Measurements from ENCODE around the gene ZBTB20.

The ZBTB20 gene

DNA sequence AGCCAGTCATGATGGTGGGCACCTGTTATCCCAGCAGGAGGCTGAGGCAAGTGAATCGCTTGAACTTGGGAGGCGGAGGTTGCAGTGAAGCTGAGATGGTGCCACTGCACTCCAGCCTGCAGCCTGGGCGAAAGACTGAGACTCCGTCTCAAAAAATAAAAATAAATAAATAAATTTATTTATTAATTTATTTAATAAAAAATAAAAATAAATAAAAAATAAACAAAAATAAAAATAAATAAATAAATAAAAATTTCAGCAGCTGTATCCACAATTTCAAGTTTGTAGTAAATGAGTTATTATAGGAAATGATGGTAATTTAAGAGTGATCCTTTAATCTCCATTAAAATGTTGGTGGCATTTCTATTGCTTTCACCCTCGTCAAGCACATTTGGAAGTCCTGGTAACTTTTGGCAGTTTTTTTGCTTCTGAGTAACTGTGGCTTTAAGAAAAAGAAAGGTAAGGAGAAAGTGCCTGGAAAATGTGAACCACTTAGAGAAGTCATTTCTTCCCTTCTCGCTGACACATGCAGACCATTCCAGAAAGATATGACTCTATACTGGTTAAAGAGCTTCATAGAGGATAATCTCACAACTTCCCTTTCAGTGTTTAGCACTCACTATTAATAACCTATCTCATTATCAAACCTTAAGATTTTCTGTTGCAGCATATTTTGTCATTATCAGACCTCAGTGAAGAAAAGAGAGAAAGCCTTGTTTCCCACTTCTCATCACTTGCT is 556.6 kb downstream of the ZBTB20 start:
- H3K4me3 ChIP-seq (ENCODE audit: low read length) = no peak overlapping the region
- H3F3A ChIP-seq (ENCODE audit: insufficient read depth, low read length) = no peaks in the 10 kb centered on the region
- TF ChIP-seq EZH2 (optimal IDR thresholded peaks at IDR 0.05; ENCODE audit: low read depth, low read length) (no peak), EZH2phosphoT487 (IDR thresholded peaks at IDR 0.05; ENCODE audit: low read length) (no peak)
- TF ChIP-seq, protein P1, sequence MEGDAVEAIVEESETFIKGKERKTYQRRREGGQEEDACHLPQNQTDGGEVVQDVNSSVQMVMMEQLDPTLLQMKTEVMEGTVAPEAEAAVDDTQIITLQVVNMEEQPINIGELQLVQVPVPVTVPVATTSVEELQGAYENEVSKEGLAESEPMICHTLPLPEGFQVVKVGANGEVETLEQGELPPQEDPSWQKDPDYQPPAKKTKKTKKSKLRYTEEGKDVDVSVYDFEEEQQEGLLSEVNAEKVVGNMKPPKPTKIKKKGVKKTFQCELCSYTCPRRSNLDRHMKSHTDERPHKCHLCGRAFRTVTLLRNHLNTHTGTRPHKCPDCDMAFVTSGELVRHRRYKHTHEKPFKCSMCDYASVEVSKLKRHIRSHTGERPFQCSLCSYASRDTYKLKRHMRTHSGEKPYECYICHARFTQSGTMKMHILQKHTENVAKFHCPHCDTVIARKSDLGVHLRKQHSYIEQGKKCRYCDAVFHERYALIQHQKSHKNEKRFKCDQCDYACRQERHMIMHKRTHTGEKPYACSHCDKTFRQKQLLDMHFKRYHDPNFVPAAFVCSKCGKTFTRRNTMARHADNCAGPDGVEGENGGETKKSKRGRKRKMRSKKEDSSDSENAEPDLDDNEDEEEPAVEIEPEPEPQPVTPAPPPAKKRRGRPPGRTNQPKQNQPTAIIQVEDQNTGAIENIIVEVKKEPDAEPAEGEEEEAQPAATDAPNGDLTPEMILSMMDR (IDR thresholded peaks at IDR 0.05; ENCODE audit: low read length) = no peak
- H3K9me3 ChIP-seq (replicated peaks; ENCODE audit: insufficient read depth, low read length) = no peaks in the 10 kb centered on the region
- H4K20me1 ChIP-seq (ENCODE audit: insufficient read depth, low read length) = no peaks in the 10 kb centered on the region
- no peak overlapping the region for H2AFZ ChIP-seq (ENCODE audit: low read length)
- H3K27me3 ChIP-seq (replicated peaks; ENCODE audit: insufficient read depth, low read length) = peaks cover 5% of the 10 kb centered on the region
- H3K36me3 ChIP-seq (replicated peaks; ENCODE audit: insufficient read depth, low read length) = no peaks in the 10 kb centered on the region
- H3K79me2 ChIP-seq (ENCODE audit: low read length) = no peaks in the 10 kb centered on the region
- no peaks in the 10 kb centered on the region for H3K9me2 ChIP-seq (replicated peaks; ENCODE audit: insufficient read depth, low read length)
- H3K9ac ChIP-seq (ENCODE audit: low read length) = no peak overlapping the region
- H3K27ac ChIP-seq (ENCODE audit: low read length) = no peak overlapping the region
- DNase-seq = no peak
- H3K4me1 ChIP-seq (ENCODE audit: low read length) = no peaks in the 10 kb centered on the region
- H3K4me2 ChIP-seq (ENCODE audit: low read depth, low read length) = no peak overlapping the region

DNA sequence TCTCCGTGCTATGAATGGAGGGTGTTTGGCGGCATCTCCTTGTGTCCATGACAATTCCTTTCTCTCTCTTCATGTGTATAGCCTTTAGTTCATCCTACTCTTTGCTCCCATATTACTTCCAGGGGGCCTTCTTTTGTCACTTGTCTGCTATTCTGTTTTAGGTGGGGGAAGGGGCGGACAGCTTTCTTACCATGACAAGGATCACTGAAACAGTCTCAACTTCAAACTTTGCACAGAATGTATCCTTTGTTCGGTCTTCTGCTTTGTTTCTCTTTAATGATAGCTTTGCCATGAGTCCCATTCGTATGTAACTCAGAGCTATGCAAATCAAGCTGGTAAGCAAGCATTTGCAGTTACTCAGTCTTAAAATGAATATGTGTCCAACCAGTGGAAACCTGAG is 559.1 kb downstream of the ZBTB20 start:
- Histone ChIP-seq H3K79me2 (ENCODE audit: low read length) (no peaks in the 10 kb centered on the region), H3K9ac (ENCODE audit: low read length) (no peak overlapping the region), H2AFZ (ENCODE audit: low read length) (no peak overlapping the region), H3F3A (ENCODE audit: insufficient read depth, low read length) (0 out of 2 replicates have a peak, but pooled peaks cover under 1% of the 10 kb centered on the region), H3K27me3 (replicated peaks; ENCODE audit: insufficient read depth, low read length) (peaks cover 27% of the 10 kb centered on the region), H3K4me3 (ENCODE audit: low read length) (no peak overlapping the region), H3K36me3 (replicated peaks; ENCODE audit: insufficient read depth, low read length) (no peaks in the 10 kb centered on the region), H3K4me1 (ENCODE audit: low read length) (peaks cover under 1% of the 10 kb centered on the region; the same call in 1 of the 2 replicates), H3K27ac (ENCODE audit: low read length) (no peak overlapping the region), H4K20me1 (ENCODE audit: insufficient read depth, low read length) (no peaks in the 10 kb centered on the region; the same call in 1 of the 2 replicates), H3K9me2 (replicated peaks; ENCODE audit: insufficient read depth, low read length) (no peaks in the 10 kb centered on the region), H3K9me3 (replicated peaks; ENCODE audit: insufficient read depth, low read length) (no peaks in the 10 kb centered on the region), H3K4me2 (ENCODE audit: low read depth, low read length) (no peak overlapping the region)
- no peak for TF ChIP-seq EZH2phosphoT487 (IDR thresholded peaks at IDR 0.05; ENCODE audit: low read length)
- TF ChIP-seq, protein P1 (IDR thresholded peaks at IDR 0.05; ENCODE audit: low read length) = no peak
- TF ChIP-seq EZH2 (optimal IDR thresholded peaks at IDR 0.05; ENCODE audit: low read depth, low read length) = no peak
- no peak for DNase-seq

DNA sequence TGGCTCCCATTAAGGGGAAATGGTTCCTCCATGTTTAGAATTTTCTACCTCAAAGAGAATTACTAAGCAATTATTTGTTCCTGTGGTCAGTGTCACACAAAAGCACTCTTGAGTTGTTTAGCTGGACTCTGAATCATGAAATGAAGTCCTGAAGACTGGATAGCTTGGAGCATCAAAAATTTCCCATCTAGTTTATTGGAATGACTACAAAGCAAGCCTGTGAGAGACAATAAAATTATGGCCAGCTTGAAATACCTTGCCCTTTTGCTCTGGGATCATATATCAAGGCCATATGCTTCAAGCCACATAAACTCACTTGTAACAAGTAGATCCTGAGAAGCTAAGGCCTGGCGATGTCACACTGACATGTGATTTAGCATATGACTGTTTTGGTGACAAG is 561.0 kb downstream of the ZBTB20 start:
- peaks cover 13% of the 10 kb centered on the region for H3F3A ChIP-seq (ENCODE audit: insufficient read depth, low read length)
- H3K4me1 ChIP-seq (ENCODE audit: low read length) = peaks cover 9% of the 10 kb centered on the region
- H3K27ac ChIP-seq (ENCODE audit: low read length) = no peak overlapping the region
- no peak overlapping the region for H2AFZ ChIP-seq (ENCODE audit: low read length)
- no peak for DNase-seq
- no peaks in the 10 kb centered on the region for H3K9me3 ChIP-seq (replicated peaks; ENCODE audit: insufficient read depth, low read length)
- H4K20me1 ChIP-seq (ENCODE audit: insufficient read depth, low read length) = peaks cover 4% of the 10 kb centered on the region; the same call in 1 of the 2 replicates
- H3K36me3 ChIP-seq (replicated peaks; ENCODE audit: insufficient read depth, low read length) = no peaks in the 10 kb centered on the region
- no peak overlapping the region for H3K4me2 ChIP-seq (ENCODE audit: low read depth, low read length)
- H3K79me2 ChIP-seq (ENCODE audit: low read length) = no peaks in the 10 kb centered on the region
- H3K4me3 ChIP-seq (ENCODE audit: low read length) = no peak overlapping the region
- no peak for TF ChIP-seq EZH2 (optimal IDR thresholded peaks at IDR 0.05; ENCODE audit: low read depth, low read length)
- no peak for TF ChIP-seq EZH2phosphoT487 (IDR thresholded peaks at IDR 0.05; ENCODE audit: low read length)
- TF ChIP-seq, protein P1 (IDR thresholded peaks at IDR 0.05; ENCODE audit: low read length) = no peak
- H3K9me2 ChIP-seq (replicated peaks; ENCODE audit: insufficient read depth, low read length) = no peaks in the 10 kb centered on the region
- no peak overlapping the region for H3K9ac ChIP-seq (ENCODE audit: low read length)
- peaks cover 31% of the 10 kb centered on the region for H3K27me3 ChIP-seq (replicated peaks; ENCODE audit: insufficient read depth, low read length)

All from MM.1S (cell line).